HG03196 (cell line): Measurements from ENCODE around the gene USP34.
"Not testable (repeated sequence)": the region's sequence is repeated elsewhere in the genome, so short reads cannot be mapped to it uniquely, and the experiment has no call there.

Source experiments
- ATAC-seq: cut with Tn5 transposase; IDR thresholded peaks from one replicate; pipeline ENCODE4 v1.9.1; 2021; ENCODE audit not compliant: unreplicated experiment

The USP34 gene

GRCh38 chr2:61426267-61426897 is 44.5 kb downstream of the USP34 start:
- peak; percentile 82 for ATAC-seq

- ATAC-seq: no peak
These were observed 45.2 kb downstream of the USP34 start for GRCh38 chr2:61425605-61426155.

GRCh38 chr2:61423714-61424113 is 47.2 kb downstream of the USP34 start:
- ATAC-seq: no peak

GRCh38 chr2:61421611-61422010 is 49.3 kb downstream of the USP34 start:
- ATAC-seq: no peak

GRCh38 chr2:61420991-61421544 is 49.8 kb downstream of the USP34 start:
- no peak for ATAC-seq

- ATAC-seq: no peak
These were observed 51.3 kb downstream of the USP34 start for GRCh38 chr2:61419570-61419969.

- no peak for ATAC-seq
These were observed 51.8 kb downstream of the USP34 start for GRCh38 chr2:61419129-61419528.

- ATAC-seq: no peak
These were observed 53.8 kb downstream of the USP34 start for GRCh38 chr2:61416871-61417645.

- no peak for ATAC-seq
These were observed 55.6 kb downstream of the USP34 start for GRCh38 chr2:61415265-61415664.

GRCh38 chr2:61414674-61415073 is 56.2 kb downstream of the USP34 start:
- ATAC-seq: no peak

GRCh38 chr2:61411109-61411508 is 59.8 kb downstream of the USP34 start:
- ATAC-seq: no peak

- no peak for ATAC-seq
These were observed 60.7 kb downstream of the USP34 start for GRCh38 chr2:61410185-61410584.

GRCh38 chr2:61405813-61406212 is 65.1 kb downstream of the USP34 start:
- no peak for ATAC-seq

- no peak for ATAC-seq
These were observed 66.4 kb downstream of the USP34 start for GRCh38 chr2:61404438-61404837.

GRCh38 chr2:61398413-61398812 is 72.5 kb downstream of the USP34 start:
- no peak for ATAC-seq

GRCh38 chr2:61396005-61396404 is 74.9 kb downstream of the USP34 start:
- no peak for ATAC-seq

GRCh38 chr2:61387588-61387987 is 83.3 kb downstream of the USP34 start:
- not testable (repeated sequence) for ATAC-seq

GRCh38 chr2:61380882-61381197 is 90.0 kb downstream of the USP34 start:
- ATAC-seq: not testable (repeated sequence)

GRCh38 chr2:61380056-61380881 is 90.6 kb downstream of the USP34 start:
- ATAC-seq: no peak

GRCh38 chr2:61379521-61379920 is 91.4 kb downstream of the USP34 start:
- no peak for ATAC-seq

GRCh38 chr2:61378281-61378680 is 92.6 kb downstream of the USP34 start:
- no peak for ATAC-seq
